HCT116 (cell line): Measurements from ENCODE around the gene PTGDS. TPM values are rescaled to one million over a fixed set of nuclear protein-coding genes. Genes with fewer than 3 reads are reported as not detected.

ENCODE experiments used
- ATAC-seq: fragments of 200-7000 bp; cut with Tn5 transposase; 2 replicates; pipeline ENCODE4 v1.9.1; 2020; ENCODE audit warnings: mild to moderate bottlenecking, moderate library complexity
- BruUV-seq: library from RNA; stranded (reverse); fragments of 400-500 nt; replicated peaks from 2 replicates; lab custom pipeline; 2021; lab: Mats Ljungman, UMichigan
- CTCF ChIA-PET: fragments of 300-600 bp; sonication (Branson Sonifier 250); formaldehyde crosslinking; loops from one replicate; lab custom pipeline; 2021; ENCODE audit warnings: antibody characterized with exemption; lab: Charles Lee
- POLR2A ChIA-PET: fragments of 300-600, 350-600 bp; sonication (Branson Sonifier 250); formaldehyde crosslinking; loops from one replicate; lab custom pipeline; 2021; ENCODE audit warnings: antibody characterized with exemption; lab: Charles Lee
- RAD21 ChIA-PET, 2 experiments: fragments of 300-600 bp; sonication (Branson Sonifier 250); formaldehyde crosslinking; loops; one replicate each; lab custom pipeline; 2023; ENCODE audit warnings: low total read pairs in 2 of 2; ENCODE audit not compliant: uncharacterized antibody in 2 of 2, unreplicated experiment in 2 of 2, low non-redundant PET in 1 of 2; lab: Charles Lee
- DNase-seq: peaks from one replicate; pipeline ENCODE4 v3.0.0-alpha.2; 2010; ENCODE audit warnings: low read depth, low spot score
- H2AFZ ChIP-seq: fragments of 200-600 bp; shearing (Covaris generic), sonication (generic); 2 replicates; pipeline ENCODE4 v1.6.1; 2017; ENCODE audit warnings: low read depth, mixed run types, mixed read lengths, antibody characterized with exemption, low read length; ENCODE audit not compliant: poor library complexity, severe bottlenecking
- H3K27ac ChIP-seq: 2 replicates; pipeline ENCODE4 v1.5.1; 2012; ENCODE audit warnings: low read depth, low read length
- H3K27me3 ChIP-seq: fragments of 200-600 bp; sonication (generic); 2 replicates; pipeline ENCODE4 v1.6.1; 2016; ENCODE audit warnings: mixed run types, low read length, mixed read lengths; ENCODE audit not compliant: insufficient read depth
- H3K36me3 ChIP-seq, 2 experiments: fragments of 200-500 bp in 1 of 2; fragments of 200-600 bp in 1 of 2; sonication (Bioruptor generic) in 1 of 2; sonication (generic) in 1 of 2; 2 replicates each; pipeline versions ENCODE4 v1.5.1 to v1.6.1; 2014 to 2016; ENCODE audit warnings: low read length in 2 of 2, inconsistent platforms in 1 of 2, mixed read lengths in 1 of 2, mixed run types in 1 of 2; ENCODE audit not compliant: insufficient read depth in 2 of 2, control insufficient read depth in 1 of 2
- H3K4me1 ChIP-seq, 2 experiments: fragments of 200-600 bp in 1 of 2; sonication (generic) in 1 of 2; 2 replicates each; pipeline versions ENCODE4 v1.5.1 to v1.6.1; 2012 to 2017; ENCODE audit warnings: low read length in 2 of 2, inconsistent platforms in 1 of 2, mild to moderate bottlenecking in 1 of 2, mixed read lengths in 1 of 2, mixed run types in 1 of 2, moderate library complexity in 1 of 2; ENCODE audit not compliant: insufficient read depth in 2 of 2, control insufficient read depth in 1 of 2
- H3K4me2 ChIP-seq: fragments of 200-600 bp; sonication (generic); 2 replicates; pipeline ENCODE4 v1.6.1; 2017; ENCODE audit warnings: mixed run types, low read length, mixed read lengths
- H3K4me3 ChIP-seq, 2 experiments: fragments of 200-600 bp in 1 of 2; sonication (generic) in 1 of 2; replicated peaks in 1 of 2; 2 replicates each; pipeline ENCODE4 v1.5.1; 2011 to 2016; ENCODE audit warnings: low read length in 2 of 2, control low read depth in 1 of 2, low read depth in 1 of 2, mild to moderate bottlenecking in 1 of 2, mixed read lengths in 1 of 2, mixed run types in 1 of 2
- H3K79me2 ChIP-seq: fragments of 200-600 bp; sonication (generic); 2 replicates; pipeline ENCODE4 v1.6.1; 2017; ENCODE audit warnings: mild to moderate bottlenecking, mixed run types, low read length, moderate library complexity, mixed read lengths; ENCODE audit not compliant: insufficient read depth
- H3K9ac ChIP-seq: fragments of 200-600 bp; sonication (generic); 2 replicates; pipeline ENCODE4 v1.6.1; 2016; ENCODE audit warnings: low read length, mixed read lengths
- H3K9me2 ChIP-seq: fragments of 200-600 bp; sonication (generic), shearing (Covaris generic); 2 replicates; pipeline ENCODE4 v1.6.1; 2017; ENCODE audit warnings: mixed run types, mild to moderate bottlenecking, moderate library complexity; ENCODE audit not compliant: insufficient read depth
- H3K9me3 ChIP-seq, 2 experiments: fragments of 200-500 bp in 1 of 2; fragments of 200-600 bp in 1 of 2; sonication (Bioruptor generic) in 1 of 2; sonication (generic) in 1 of 2; 2 replicates each; pipeline ENCODE4 v1.6.1; 2014 to 2017; ENCODE audit warnings: low read length in 2 of 2, mixed read lengths in 2 of 2, inconsistent platforms in 1 of 2, low read depth in 1 of 2, mild to moderate bottlenecking in 1 of 2, mixed run types in 1 of 2, moderate library complexity in 1 of 2; ENCODE audit not compliant: control insufficient read depth in 1 of 2, insufficient read depth in 1 of 2
- H4K20me1 ChIP-seq: fragments of 200-600 bp; sonication (generic), shearing (Covaris generic); 2 replicates; pipeline ENCODE4 v1.6.1; 2017; ENCODE audit warnings: mixed run types, mild to moderate bottlenecking, moderate library complexity; ENCODE audit not compliant: insufficient read depth
- CEBPB ChIP-seq: IDR thresholded peaks from 2 replicates; pipeline ENCODE4 v1.6.1; 2012; ENCODE audit warnings: low read depth
- FOSL1 ChIP-seq: IDR thresholded peaks from 2 replicates; pipeline ENCODE4 v1.6.1; 2012; ENCODE audit warnings: low read depth
- JUND ChIP-seq: IDR thresholded peaks from 2 replicates; pipeline ENCODE4 v1.6.1; 2012
- POLR2A ChIP-seq: IDR thresholded peaks from 2 replicates; pipeline ENCODE4 v1.7.0; 2011; ENCODE audit warnings: borderline replicate concordance; ENCODE audit not compliant: insufficient read depth, insufficient read length; ENCODE audit errors: extremely low read depth
- POLR2AphosphoS5 ChIP-seq: IDR thresholded peaks from 2 replicates; pipeline ENCODE4 v1.6.1; 2011; ENCODE audit warnings: mild to moderate bottlenecking, low read depth, low read length, moderate library complexity
- SRF ChIP-seq: IDR thresholded peaks from 2 replicates; pipeline ENCODE4 v1.6.1; 2012; ENCODE audit warnings: low read depth
- ZFX ChIP-seq: fragments of 450-650 bp; IDR thresholded peaks from 2 replicates; pipeline ENCODE4 v1.6.1; 2017
- ZNF274 ChIP-seq: fragments of 200-500 bp; sonication (Bioruptor generic); IDR thresholded peaks from 2 replicates; pipeline ENCODE4 v1.6.1; 2014; ENCODE audit warnings: mild to moderate bottlenecking, low read depth, low read length, inconsistent platforms
- intact Hi-C: fragments of 100-400 bp; cut with micrococcal nuclease; formaldehyde crosslinking; loops from 2 replicates; pipeline ENCODE4 v1.10.0; 2022
- total RNA-seq: library from RNA; stranded (reverse); gene quantifications from one replicate; pipeline ENCODE4 v1.2.1, GENCODE V29; 2021; ENCODE audit not compliant: unreplicated experiment
- TF ChIP-seq, protein P1 (sequence below): IDR thresholded peaks from 2 replicates; pipeline ENCODE4 v1.6.1; 2011; ENCODE audit warnings: mild to moderate bottlenecking, low read length, moderate library complexity; ENCODE audit not compliant: insufficient replicate concordance; ENCODE audit errors: extremely low read depth

The PTGDS gene
- total RNA-seq, 1 experiment from 2014 or later = 3.1 TPM

DNA sequence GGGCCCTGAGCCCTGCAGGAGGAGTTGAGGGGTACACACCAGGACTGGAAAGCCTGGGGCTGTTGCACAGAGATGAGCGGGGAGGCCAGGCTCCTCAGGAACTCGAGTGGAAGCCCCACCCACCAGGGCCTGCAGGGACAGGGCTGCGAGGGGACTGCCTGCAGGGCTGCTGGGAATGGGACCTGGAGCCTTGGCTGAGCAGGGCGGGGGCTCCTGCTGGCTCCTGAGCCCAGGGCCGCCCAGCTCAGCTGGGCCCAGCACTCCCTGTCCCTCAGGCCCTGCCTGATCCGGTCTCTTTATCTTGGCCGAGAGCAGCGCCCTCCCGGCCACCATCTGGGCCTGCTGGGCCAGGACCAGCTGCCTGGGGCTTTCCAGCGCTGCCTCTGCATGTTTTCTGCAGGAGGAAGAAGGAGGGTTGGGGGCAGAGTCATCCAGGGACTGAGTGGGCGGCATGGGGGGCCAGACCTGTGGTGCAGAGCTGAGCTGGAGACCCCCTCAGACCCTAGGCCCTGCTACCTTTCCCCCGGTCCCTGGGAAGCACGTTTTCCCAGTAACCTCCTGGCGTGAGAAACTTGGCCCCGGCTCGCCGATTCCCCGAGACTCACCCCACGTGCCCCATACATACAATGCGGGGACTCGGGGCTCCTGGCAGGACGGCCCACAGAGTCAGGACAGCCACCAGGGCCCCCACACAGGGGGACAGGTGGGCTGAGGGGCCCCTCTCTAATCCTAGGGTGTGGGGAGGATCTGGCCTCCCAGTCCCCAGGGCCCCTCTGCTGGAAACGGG, 15.8 kb upstream of the PTGDS start:
- Histone ChIP-seq H3K27ac (no peak overlapping the region), H3K79me2 (no peaks in the 10 kb centered on the region), H3K27me3 (no peaks in the 10 kb centered on the region), H3K9me2 (no peaks in the 10 kb centered on the region), H3K9ac (no peak overlapping the region), H3K4me1 (peaks cover 11 to 28% of the 10 kb centered on the region in 2 experiments), H3K4me3 (no peak overlapping the region), H4K20me1 (no peaks in the 10 kb centered on the region), H3K36me3 (no peaks in the 10 kb centered on the region), H3K9me3 (no peaks in the 10 kb centered on the region), H3K4me2 (no peak overlapping the region), H2AFZ (no peak overlapping the region)
- POLR2A ChIA-PET = no interaction called here
- no peak for DNase-seq
- ATAC-seq = no peak
- intact Hi-C loops = no loop called here
- CTCF ChIA-PET = no interaction called here
- TF ChIP-seq ZFX = no peak
- TF ChIP-seq POLR2A = no peak
- RAD21 ChIA-PET = no interaction called here
- no TSS peak for BruUV-seq

DNA sequence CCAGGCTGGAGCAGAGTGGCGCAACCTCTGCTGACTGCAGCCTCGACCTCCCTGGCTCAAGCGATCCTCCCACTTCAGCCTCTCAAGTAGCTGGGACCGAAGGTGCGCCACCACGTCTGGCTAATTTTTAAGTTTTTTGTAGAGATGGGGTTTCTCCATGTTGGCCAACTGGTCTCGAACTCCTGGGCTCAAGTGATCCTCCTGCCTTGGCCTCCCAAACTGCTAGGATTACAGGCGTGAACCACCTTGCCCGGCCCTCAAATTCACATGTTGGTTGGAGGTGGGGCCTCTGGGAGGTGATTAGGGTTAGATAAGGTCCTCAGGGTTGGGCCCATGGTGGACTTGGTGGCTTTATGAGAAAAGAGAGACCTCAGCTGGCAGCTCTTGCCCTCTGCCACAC, 15.1 kb upstream of the PTGDS start:
- no peak for TF ChIP-seq ZNF274
- TF ChIP-seq, protein P1, sequence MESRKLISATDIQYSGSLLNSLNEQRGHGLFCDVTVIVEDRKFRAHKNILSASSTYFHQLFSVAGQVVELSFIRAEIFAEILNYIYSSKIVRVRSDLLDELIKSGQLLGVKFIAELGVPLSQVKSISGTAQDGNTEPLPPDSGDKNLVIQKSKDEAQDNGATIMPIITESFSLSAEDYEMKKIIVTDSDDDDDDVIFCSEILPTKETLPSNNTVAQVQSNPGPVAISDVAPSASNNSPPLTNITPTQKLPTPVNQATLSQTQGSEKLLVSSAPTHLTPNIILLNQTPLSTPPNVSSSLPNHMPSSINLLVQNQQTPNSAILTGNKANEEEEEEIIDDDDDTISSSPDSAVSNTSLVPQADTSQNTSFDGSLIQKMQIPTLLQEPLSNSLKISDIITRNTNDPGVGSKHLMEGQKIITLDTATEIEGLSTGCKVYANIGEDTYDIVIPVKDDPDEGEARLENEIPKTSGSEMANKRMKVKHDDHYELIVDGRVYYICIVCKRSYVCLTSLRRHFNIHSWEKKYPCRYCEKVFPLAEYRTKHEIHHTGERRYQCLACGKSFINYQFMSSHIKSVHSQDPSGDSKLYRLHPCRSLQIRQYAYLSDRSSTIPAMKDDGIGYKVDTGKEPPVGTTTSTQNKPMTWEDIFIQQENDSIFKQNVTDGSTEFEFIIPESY = no peak
- no peak for TF ChIP-seq POLR2A
- no peak for TF ChIP-seq SRF
- no peak for TF ChIP-seq JUND
- TF ChIP-seq CEBPB = no peak
- no peak for TF ChIP-seq POLR2AphosphoS5
- no peak for TF ChIP-seq FOSL1
- H3K4me3 ChIP-seq = no peak overlapping the region
- no peak overlapping the region for H3K27ac ChIP-seq
- BruUV-seq = no TSS peak
- H3K79me2 ChIP-seq = no peaks in the 10 kb centered on the region
- no peaks in the 10 kb centered on the region for H3K36me3 ChIP-seq
- ATAC-seq = no peak
- H3K27me3 ChIP-seq = no peaks in the 10 kb centered on the region
- DNase-seq = no peak
- intact Hi-C loops = no loop called here
- no peak overlapping the region for H3K4me2 ChIP-seq
- RAD21 ChIA-PET = no interaction called here
- CTCF ChIA-PET = interaction anchor here (1.6 kb wide), 1 partner anchor 14 kb away, joined by 3 read pairs; no protein-coding TSS in a partner anchor
- POLR2A ChIA-PET = no interaction called here
- no peak overlapping the region for H3K9ac ChIP-seq
- peaks cover 11 to 28% of the 10 kb centered on the region in 2 experiments for H3K4me1 ChIP-seq
- H3K9me3 ChIP-seq = no peaks in the 10 kb centered on the region
- H2AFZ ChIP-seq = no peak overlapping the region
- no peaks in the 10 kb centered on the region for H3K9me2 ChIP-seq
- no peaks in the 10 kb centered on the region for H4K20me1 ChIP-seq
